Neural progenitor cell (in vitro differentiated cells): ENCODE measurements around the gene RAB40A. TPM values are rescaled to one million over a fixed set of nuclear protein-coding genes. Genes with fewer than 3 reads are reported as not detected.

Experiments
- DNase-seq: peaks from one replicate; pipeline ENCODE4 v3.0.0-alpha.2; 2016; ENCODE audit warnings: low spot score
- H2AFZ ChIP-seq: fragments of 200-600 bp; sonication (generic); replicated peaks from 2 replicates; pipeline ENCODE4 v1.6.1; 2016; ENCODE audit warnings: antibody characterized with exemption
- H3F3A ChIP-seq: fragments of 200-600 bp; sonication (generic); 2 replicates; pipeline ENCODE4 v1.6.1; 2016; ENCODE audit warnings: antibody characterized with exemption, low read depth
- H3K27ac ChIP-seq: fragments of 200-600 bp; sonication (generic); 2 replicates; pipeline ENCODE4 v1.5.1; 2016; ENCODE audit warnings: mild to moderate bottlenecking
- H3K27me3 ChIP-seq: fragments of 200-600 bp; sonication (generic); 2 replicates; pipeline ENCODE4 v1.6.1; 2016; ENCODE audit warnings: mild to moderate bottlenecking, moderate library complexity
- H3K36me3 ChIP-seq: fragments of 200-600 bp; sonication (generic); 2 replicates; pipeline ENCODE4 v1.5.1; 2016
- H3K4me1 ChIP-seq: fragments of 200-600 bp; sonication (generic); 2 replicates; pipeline ENCODE4 v1.6.1; 2016; ENCODE audit warnings: mixed run types
- H3K4me2 ChIP-seq: fragments of 200-600 bp; sonication (generic); 2 replicates; pipeline ENCODE4 v1.6.1; 2016
- H3K4me3 ChIP-seq: fragments of 200-600 bp; sonication (generic); 2 replicates; pipeline ENCODE4 v1.5.1; 2016
- H3K79me2 ChIP-seq: fragments of 200-600 bp; sonication (generic); 2 replicates; pipeline ENCODE4 v1.6.1; 2016; ENCODE audit warnings: low read depth
- H3K9ac ChIP-seq: fragments of 200-600 bp; sonication (generic); 2 replicates; pipeline ENCODE4 v1.6.1; 2016
- H3K9me3 ChIP-seq: fragments of 200-600 bp; sonication (generic); 2 replicates; pipeline ENCODE4 v1.5.1; 2016; ENCODE audit warnings: low read depth
- H4K20me1 ChIP-seq: fragments of 200-600 bp; sonication (generic); 2 replicates; pipeline ENCODE4 v1.6.1; 2016; ENCODE audit warnings: low read depth
- H3K27ac Mint-ChIP-seq: 3 replicates; pipeline ENCODE4 v1.8.0; 2021; ENCODE audit warnings: mixed read lengths
- H3K27me3 Mint-ChIP-seq: 2 replicates; pipeline ENCODE4 v1.8.0; 2022; ENCODE audit warnings: low read depth, mild to moderate bottlenecking, inconsistent platforms, moderate library complexity, mixed read lengths; ENCODE audit not compliant: insufficient read depth
- H3K36me3 Mint-ChIP-seq: 3 replicates; pipeline ENCODE4 v1.8.0; 2021; ENCODE audit warnings: mixed read lengths
- H3K4me1 Mint-ChIP-seq: 3 replicates; pipeline ENCODE4 v1.8.0; 2021; ENCODE audit warnings: mixed read lengths
- H3K4me3 Mint-ChIP-seq: 3 replicates; pipeline ENCODE4 v1.8.0; 2021; ENCODE audit warnings: mild to moderate bottlenecking, moderate library complexity, mixed read lengths
- H3K9me3 Mint-ChIP-seq: 3 replicates; pipeline ENCODE4 v1.8.0; 2020; ENCODE audit warnings: mixed read lengths
- EZH2 ChIP-seq: fragments of 200-600 bp; sonication (generic); IDR thresholded peaks from 2 replicates; pipeline ENCODE4 v1.6.1; 2017; ENCODE audit warnings: antibody characterized with exemption, mild to moderate bottlenecking, moderate library complexity
- EZH2phosphoT487 ChIP-seq: fragments of 200-600 bp; sonication (generic); IDR thresholded peaks from 2 replicates; pipeline ENCODE4 v1.6.1; 2017; ENCODE audit warnings: antibody characterized with exemption
- total RNA-seq: library from RNA; depleted of rRNA; stranded (reverse); fragments of >200 nt; gene quantifications from 2 replicates; pipeline ENCODE4 v1.2.3, GENCODE V29; 2015; ENCODE audit warnings: low replicate concordance
- TF ChIP-seq, protein P1 (sequence below): fragments of 200-600 bp; sonication (generic); IDR thresholded peaks from 2 replicates; pipeline ENCODE4 v1.5.1; 2017; ENCODE audit warnings: antibody characterized with exemption, mild to moderate bottlenecking

RAB40A gene
- total RNA-seq, 1 donor from 2014 or later, result 0.60 TPM

DNA sequence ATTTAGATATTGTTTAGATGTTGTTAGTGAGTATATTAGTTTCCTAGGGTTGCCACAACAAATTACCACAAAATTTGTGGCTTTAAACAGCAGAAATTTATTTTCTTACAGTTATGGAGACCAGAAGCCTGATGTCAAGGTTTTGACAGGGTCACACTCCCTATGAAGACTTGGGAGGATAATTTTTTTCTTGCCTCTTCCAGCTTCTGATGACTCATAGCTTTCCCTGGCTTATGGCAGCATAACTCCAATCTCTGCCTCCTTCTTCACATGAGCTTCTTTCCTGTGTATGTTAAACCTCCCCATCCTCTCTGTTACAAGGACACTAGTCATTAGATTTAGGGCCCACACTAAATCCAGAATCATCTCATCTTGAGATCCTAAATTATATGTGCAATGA lies 20.9 kb upstream of the RAB40A start:
- no peaks in the 10 kb centered on the region for H3K79me2 ChIP-seq
- H3K27ac ChIP-seq, result no peak overlapping the region
- H3K9ac ChIP-seq, result no peak overlapping the region
- H3K4me1 ChIP-seq, result no peaks in the 10 kb centered on the region
- TF ChIP-seq, protein P1, sequence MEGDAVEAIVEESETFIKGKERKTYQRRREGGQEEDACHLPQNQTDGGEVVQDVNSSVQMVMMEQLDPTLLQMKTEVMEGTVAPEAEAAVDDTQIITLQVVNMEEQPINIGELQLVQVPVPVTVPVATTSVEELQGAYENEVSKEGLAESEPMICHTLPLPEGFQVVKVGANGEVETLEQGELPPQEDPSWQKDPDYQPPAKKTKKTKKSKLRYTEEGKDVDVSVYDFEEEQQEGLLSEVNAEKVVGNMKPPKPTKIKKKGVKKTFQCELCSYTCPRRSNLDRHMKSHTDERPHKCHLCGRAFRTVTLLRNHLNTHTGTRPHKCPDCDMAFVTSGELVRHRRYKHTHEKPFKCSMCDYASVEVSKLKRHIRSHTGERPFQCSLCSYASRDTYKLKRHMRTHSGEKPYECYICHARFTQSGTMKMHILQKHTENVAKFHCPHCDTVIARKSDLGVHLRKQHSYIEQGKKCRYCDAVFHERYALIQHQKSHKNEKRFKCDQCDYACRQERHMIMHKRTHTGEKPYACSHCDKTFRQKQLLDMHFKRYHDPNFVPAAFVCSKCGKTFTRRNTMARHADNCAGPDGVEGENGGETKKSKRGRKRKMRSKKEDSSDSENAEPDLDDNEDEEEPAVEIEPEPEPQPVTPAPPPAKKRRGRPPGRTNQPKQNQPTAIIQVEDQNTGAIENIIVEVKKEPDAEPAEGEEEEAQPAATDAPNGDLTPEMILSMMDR, result no peak
- no peak for TF ChIP-seq EZH2phosphoT487
- TF ChIP-seq EZH2, result no peak
- H3K4me2 ChIP-seq, result no peak overlapping the region
- H3K36me3 Mint-ChIP-seq, result no peaks in the 10 kb centered on the region
- H3K27me3 ChIP-seq, result no peaks in the 10 kb centered on the region
- H3K27me3 Mint-ChIP-seq, result peaks cover 2% of the 10 kb centered on the region
- H3K4me1 Mint-ChIP-seq, result no peaks in the 10 kb centered on the region
- no peaks in the 10 kb centered on the region for H4K20me1 ChIP-seq
- H3K9me3 Mint-ChIP-seq, result no peaks in the 10 kb centered on the region
- H3K9me3 ChIP-seq, result no peaks in the 10 kb centered on the region
- no peaks in the 10 kb centered on the region for H3K36me3 ChIP-seq
- no peaks in the 10 kb centered on the region for H3F3A ChIP-seq
- no peak overlapping the region for H3K4me3 ChIP-seq
- no peak for DNase-seq
- H2AFZ ChIP-seq, result no peak overlapping the region
- H3K4me3 Mint-ChIP-seq, result no peak overlapping the region
- H3K27ac Mint-ChIP-seq, result no peak overlapping the region

DNA sequence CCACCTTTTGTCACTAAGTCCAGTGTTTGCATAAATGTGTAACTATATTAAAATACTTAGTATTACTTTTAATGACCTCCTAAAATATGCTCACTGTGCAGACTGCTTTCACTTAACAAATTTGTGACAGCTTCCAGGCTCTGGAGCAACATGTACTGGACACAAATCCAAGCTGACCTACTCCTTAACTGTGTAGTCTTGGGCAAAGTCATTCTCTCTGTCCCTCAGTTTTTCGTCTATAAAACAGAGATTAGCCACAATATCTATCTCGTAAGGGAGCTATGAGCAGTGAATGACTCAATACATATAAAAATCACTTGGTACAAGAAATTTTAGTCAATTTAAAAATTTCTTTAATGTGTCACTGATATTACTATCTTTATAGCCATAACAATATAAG lies 20.4 kb upstream of the RAB40A start:
- H3K79me2 ChIP-seq, result no peaks in the 10 kb centered on the region
- Mint-ChIP-seq H3K27me3 (peaks cover 2% of the 10 kb centered on the region), H3K4me1 (no peaks in the 10 kb centered on the region), H3K27ac (no peak overlapping the region), H3K4me3 (no peak overlapping the region), H3K36me3 (no peaks in the 10 kb centered on the region), H3K9me3 (no peaks in the 10 kb centered on the region)
- H3K27ac ChIP-seq, result no peak overlapping the region
- H2AFZ ChIP-seq, result no peak overlapping the region
- no peaks in the 10 kb centered on the region for H3K27me3 ChIP-seq
- no peak overlapping the region for H3K9ac ChIP-seq
- H3F3A ChIP-seq, result no peaks in the 10 kb centered on the region
- H3K9me3 ChIP-seq, result no peaks in the 10 kb centered on the region
- H3K36me3 ChIP-seq, result no peaks in the 10 kb centered on the region
- no peaks in the 10 kb centered on the region for H3K4me1 ChIP-seq
- TF ChIP-seq EZH2phosphoT487, result no peak
- no peak for TF ChIP-seq EZH2
- TF ChIP-seq, protein P1, result no peak
- no peak overlapping the region for H3K4me2 ChIP-seq
- H3K4me3 ChIP-seq, result no peak overlapping the region
- H4K20me1 ChIP-seq, result no peaks in the 10 kb centered on the region
- no peak for DNase-seq

DNA sequence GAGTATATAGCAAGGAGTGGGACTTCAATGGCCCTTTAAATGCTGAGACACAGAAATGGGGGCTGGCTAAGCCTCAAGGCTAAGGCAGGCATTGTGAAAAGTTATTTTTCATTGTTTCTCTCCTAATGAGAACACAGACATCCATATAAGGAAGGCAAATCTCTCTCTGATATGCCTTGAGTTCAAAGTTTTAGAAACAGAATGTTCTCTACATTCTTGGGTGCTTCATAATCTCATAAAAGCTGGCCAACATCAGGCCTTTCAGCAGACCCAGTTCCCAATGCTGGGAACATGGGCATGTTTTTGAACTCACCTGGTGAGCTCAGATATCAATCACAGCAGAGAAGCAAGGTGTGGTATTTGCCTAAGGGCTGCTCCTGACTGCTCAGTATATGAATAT lies 19.4 kb upstream of the RAB40A start:
- no peak overlapping the region for H3K4me3 Mint-ChIP-seq
- H3K9me3 Mint-ChIP-seq, result no peaks in the 10 kb centered on the region
- H3K27ac Mint-ChIP-seq, result no peak overlapping the region
- Histone ChIP-seq H3F3A (no peaks in the 10 kb centered on the region), H3K4me1 (no peaks in the 10 kb centered on the region), H3K9ac (no peak overlapping the region), H3K9me3 (no peaks in the 10 kb centered on the region), H2AFZ (no peak overlapping the region), H3K27ac (no peak overlapping the region), H3K4me2 (no peak overlapping the region), H3K79me2 (no peaks in the 10 kb centered on the region), H4K20me1 (no peaks in the 10 kb centered on the region), H3K4me3 (no peak overlapping the region), H3K27me3 (peaks cover 6% of the 10 kb centered on the region), H3K36me3 (no peaks in the 10 kb centered on the region)
- TF ChIP-seq EZH2, result no peak
- TF ChIP-seq, protein P1, result no peak
- TF ChIP-seq EZH2phosphoT487, result no peak
- peaks cover 1% of the 10 kb centered on the region for H3K4me1 Mint-ChIP-seq
- H3K27me3 Mint-ChIP-seq, result peaks cover 2% of the 10 kb centered on the region
- DNase-seq, result no peak
- no peaks in the 10 kb centered on the region for H3K36me3 Mint-ChIP-seq
